Activated CD4-positive, CD25-positive, alpha-beta regulatory T cell treated with anti-CD3 and anti-CD28 coated beads, Interleukin-2, amount 50 U/mL, for 72 hours (primary cell): Measurements from ENCODE around the gene MXD1.

Experiments
- DNase-seq: peaks from one replicate; pipeline ENCODE4 v3.0.0; 2021

Gene MXD1

DNA sequence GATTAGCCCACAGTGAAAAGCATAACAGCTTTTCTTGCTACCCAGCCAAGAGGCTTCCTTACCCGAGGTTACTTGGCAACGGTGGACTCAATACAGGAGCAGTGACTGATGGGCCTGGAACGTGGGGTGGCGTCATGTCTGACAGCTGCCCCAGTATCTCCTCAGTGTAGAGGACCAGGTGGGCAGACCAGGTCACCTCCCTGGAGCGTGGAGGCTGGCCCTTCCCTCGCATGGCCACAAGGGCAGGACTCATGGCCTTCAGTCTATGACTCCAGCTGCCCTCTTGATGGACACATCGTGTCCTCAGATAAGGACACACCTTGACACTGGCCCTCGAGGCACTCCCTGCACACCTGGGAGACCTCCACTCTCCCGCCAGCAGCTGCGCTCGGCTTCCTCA lies 40.1 kb downstream of the MXD1 start:
- DNase-seq = no peak

GRCh38 chr2:69956475-69956979 lies 41.6 kb downstream of the MXD1 start:
- DNase-seq = no peak

DNA sequence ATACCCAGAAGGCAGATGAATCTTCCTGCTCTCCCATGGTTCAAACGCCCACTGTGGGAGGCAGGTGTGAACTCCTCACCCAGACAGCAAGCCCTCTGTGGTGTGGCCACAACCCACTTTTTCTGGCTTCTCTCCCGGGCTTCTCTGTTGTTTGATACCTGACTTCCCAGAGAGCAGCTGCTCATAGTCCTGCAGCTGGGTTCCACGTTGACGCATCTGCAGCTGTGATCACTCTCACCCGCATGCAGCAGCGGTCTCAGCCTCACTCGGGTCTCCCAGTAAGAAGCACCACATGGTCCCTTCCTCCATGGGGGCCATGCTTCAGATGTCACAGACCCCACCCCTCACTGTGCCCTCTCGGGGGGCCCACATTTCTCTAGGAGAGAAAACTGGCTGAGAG lies 43.1 kb downstream of the MXD1 start:
- DNase-seq = no peak

GRCh38 chr2:69958480-69958879 lies 43.6 kb downstream of the MXD1 start:
- no peak for DNase-seq

- no peak for DNase-seq
Observed at GRCh38 chr2:69959425-69959824, 44.5 kb downstream of the MXD1 start.

GRCh38 chr2:69960821-69961220 lies 45.9 kb downstream of the MXD1 start:
- DNase-seq = no peak

DNA sequence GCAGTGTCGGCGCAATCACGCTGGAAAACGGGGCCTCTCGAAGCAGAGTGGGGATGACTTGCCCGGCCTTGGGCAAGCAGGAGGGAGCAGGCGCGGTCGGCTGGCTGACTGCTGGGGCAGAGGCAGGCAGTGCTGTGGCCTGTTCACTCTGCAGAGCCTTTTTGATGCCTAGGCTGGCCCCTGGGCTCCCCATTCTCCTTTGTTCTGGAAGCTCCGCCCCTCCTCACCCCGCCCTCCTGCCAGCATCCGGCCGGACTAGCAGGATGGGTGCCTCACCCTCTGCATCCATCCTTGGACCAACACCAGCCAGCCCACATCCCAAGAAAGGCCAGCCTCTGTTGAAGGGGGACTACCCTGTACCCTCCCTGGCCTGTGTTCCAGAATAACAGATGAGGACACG lies 46.6 kb downstream of the MXD1 start, which contains the start of gene ASPRV1:
Gene ASPRV1, minus strand, starts transcription at position 136 of the 400 bp plus-strand sequence. CDS start 195 bp downstream, outside the sequence.
- DNase-seq = no peak

- DNase-seq = no peak
Observed at GRCh38 chr2:69962986-69963730, 48.2 kb downstream of the MXD1 start.

GRCh38 chr2:69964353-69964841 lies 49.5 kb downstream of the MXD1 start:
- DNase-seq = no peak

DNA sequence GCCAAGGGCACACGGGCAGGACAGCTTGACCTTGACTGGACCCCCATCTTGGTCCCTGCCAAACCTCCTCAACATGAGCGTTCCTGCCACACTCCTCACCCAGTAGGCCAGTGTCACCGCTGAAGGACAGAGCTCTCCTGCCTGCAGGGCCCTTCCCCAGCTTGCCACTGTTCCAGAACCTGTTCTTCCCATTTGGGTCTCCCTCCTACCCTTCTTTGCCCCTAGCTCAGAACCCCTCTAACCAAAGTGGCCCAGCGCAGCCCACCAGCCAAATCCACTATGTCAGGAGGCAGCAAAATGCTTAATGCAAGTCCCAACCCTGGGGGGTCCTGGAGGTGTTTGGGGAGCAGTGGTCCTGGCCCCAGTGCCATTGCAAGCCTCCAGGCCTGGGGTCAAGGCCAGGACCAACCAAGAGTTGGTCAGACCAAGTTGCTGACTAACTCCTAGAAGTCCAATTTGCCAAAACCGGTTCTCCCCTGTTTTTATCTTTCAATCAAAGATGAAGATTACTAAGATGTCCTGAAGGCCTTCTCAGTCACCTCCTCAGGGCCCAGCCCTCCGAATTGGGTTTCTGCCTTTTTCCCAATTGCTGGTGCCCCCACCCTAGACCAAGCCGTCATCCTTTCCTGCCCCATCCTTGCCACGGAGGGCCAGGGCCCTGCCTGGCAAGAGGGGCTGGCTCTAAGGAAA lies 51.0 kb downstream of the MXD1 start:
- DNase-seq = no peak

DNA sequence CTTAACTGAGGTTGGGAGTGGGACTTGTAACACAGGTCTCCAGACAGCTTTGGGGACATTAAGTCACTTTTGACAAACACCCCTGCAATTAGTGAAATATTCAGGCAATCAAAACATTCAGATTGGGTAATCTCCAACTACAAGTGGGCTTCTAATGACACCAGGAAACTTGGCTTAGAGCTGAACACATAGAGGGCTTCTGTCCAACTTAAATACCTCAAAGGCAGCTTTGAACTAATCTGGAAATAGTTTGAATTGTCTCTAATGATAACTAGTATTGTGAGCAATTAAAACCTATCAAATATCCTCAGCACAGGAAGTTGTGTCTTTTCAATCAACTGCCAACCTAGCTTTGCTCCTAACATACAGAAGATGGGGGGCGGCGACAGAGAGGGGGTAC lies 51.6 kb downstream of the MXD1 start:
- DNase-seq = no peak

DNA sequence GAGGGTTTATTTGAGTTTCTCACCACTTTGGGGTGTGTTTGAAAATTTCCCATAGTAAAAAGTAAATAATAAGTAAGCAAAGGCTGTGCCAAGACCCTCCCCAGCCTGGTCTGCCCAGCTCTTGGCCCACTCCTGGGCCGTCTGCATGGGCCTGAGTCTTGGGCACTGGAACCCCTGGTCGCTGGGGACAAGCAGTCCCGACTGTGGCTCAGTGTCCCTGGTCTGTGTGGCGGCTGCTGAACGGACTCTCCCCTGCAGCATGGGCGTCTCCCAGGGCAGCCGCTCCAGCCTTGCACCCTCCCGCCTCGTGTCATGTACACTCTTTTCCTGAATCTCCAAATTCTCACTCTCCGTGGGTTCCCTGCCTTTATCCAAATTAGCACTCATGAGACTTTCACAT lies 53.7 kb downstream of the MXD1 start:
- no peak for DNase-seq

DNA sequence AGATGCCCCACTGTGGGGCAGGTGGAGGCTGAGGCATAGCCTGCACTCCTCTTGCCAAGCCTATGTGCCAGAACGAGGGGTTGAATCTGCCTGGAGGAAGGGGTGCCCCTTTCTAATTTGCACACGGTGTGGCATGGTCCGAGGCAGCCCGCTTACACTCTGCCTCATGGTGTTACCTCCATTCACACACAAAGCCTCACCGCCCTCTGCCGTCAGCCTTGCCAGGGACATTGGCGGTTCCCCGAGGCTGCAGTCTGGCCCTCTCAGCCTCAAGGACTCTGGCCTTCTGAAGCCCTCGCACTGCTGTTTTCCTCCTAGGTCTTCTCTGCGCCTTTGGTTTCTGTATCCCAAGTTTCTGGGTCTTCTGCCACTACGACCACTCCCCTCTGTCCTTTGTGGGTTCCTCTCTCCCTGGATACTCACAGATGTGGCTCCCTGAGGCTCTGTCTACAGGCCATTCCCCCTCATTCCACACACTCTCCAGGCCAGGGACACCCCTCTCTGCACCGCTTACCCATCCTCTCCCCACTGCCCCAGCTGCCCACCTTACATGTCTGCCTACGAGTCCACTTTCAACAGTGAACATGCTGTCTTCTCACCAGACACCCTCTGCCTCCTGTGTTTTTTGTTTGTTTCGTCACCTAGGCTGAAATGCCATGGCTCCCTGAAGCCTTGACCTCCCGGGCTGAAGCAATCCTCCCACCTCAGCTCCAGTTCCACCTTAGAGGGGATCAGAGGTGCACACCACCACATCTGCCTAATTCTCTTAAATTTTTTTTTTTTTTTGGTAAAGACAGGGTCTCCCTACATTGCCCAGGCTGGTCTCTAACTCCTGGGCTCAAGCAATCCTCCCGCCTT lies 54.4 kb downstream of the MXD1 start:
- no peak for DNase-seq

- no peak for DNase-seq
Observed at GRCh38 chr2:69969991-69970390, 55.1 kb downstream of the MXD1 start.

DNA sequence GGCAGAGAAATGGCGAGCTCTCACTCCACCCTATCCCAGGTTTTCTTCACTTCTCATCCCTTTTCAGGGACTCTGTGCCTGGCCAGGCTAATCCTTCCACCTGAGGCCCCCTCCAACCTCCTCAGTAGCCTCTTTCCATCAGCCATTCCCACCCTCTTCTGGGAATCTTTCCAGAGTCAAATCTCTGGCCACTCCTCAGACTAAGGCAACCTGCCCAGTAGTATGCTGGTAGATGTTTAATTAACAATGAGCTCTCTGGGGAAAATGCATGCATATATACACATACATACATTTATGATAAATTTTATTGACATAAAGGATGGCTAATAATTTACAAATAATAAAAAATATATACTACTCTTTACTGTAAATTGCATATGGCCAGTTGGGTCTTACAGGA lies 57.9 kb downstream of the MXD1 start:
- DNase-seq = no peak

GRCh38 chr2:69973335-69973735 lies 58.4 kb downstream of the MXD1 start:
- DNase-seq = no peak

- no peak for DNase-seq
Observed at GRCh38 chr2:69975136-69975852, 60.4 kb downstream of the MXD1 start.

DNA sequence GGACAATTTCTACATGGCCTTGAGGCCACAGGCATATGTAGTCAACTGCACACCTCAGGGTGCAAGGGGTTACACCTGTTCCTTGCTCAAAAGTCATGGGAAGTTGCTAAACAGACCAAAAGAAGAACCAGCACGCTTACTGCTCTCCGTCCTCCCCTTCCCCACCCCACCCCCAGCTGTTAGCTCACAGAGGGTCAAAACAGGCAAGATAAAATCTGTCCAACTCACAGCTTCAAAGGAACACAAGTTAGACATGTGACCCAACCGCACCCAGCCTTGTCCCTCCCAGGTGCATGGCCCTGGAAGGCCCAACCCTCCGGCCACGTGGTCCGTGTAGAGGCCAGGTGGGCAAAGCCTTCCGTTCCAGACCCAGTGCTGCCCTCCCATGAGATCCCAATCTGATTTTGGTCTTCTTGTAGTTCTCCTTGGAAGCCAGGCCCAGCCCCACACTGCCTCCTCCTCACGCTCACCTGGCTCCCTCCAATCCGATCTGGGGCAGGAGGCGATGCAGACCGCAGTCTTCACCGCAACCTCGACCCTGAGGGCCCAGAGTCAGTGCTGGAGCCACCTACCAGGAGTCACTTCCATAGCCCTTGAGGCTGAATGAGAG lies 61.0 kb downstream of the MXD1 start:
- no peak for DNase-seq

GRCh38 chr2:69977186-69977585 lies 62.3 kb downstream of the MXD1 start:
- no peak for DNase-seq

DNA sequence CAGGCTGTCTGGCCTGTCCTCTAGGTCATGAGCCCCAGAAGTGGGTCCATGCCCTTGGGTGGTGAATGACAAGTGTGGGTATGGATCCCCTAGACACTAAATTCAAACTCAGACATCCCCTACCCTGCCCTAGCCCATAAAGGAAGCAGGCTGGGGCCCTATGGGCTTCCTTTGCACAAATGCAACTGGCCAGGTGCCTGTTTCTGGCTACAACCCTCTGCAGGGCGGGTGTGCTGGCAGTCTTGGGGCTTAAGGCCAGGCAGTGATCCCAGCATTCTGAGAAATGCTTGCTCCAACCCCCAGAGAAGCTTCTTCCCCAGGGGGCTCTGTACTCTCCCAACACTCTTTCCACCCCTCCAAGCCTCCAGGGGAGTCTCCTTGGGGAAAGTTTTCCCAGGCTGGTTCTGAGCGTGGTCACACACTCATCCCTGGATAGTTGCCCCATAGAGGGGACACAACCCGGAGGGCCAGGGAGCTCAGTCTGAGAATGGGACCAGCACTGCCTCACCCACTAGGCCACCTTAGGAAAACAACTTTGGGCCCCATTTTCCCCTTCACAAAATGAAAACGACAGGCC lies 63.1 kb downstream of the MXD1 start:
- no peak for DNase-seq

DNA sequence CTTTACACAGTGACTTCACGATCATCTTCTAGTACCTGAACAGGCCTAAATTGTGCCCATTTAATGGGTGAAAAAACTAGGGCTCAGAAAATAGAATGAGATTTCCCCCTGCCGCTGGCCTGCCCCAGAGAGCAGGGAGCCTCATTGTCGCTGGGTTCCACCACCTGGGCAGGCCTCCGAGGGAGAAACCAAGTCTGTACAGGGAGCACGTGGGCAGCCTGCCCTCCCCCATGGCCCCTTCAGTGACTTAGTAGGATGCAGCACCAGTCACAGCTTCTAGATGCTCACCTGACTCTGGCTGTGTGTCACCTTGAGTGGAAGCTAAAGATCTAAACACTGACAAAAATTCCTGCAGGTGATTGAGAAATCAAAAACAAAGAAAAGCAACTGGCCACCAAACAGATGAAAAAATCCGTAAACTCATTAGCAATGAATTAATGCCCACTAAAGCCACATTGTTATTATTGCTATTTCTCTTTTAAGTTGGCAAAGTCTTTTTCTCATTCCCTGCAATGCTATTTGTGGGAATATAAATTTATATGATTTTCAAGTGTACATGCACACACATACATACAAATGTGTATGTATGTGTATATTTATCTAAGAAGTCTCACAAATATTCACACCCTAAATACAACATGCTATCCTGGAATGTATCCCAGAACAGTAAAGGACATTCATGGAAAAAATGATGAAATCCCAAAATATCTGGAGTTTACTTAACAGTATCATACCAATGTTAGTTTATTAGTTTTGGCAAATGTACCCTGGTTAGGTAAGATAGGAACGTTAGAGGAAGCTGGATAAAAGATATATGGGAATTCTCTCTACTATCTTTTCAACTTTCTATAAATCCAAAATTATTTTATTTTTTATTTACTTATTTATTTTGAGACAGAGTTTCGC lies 65.2 kb downstream of the MXD1 start:
- no peak for DNase-seq
